Measurements from ENCODE around the gene KLK2.

GRCh38 chr19:50861496-50862286 lies 11.5 kb upstream of the KLK2 start:
- no peak for TF ChIP-seq CTCF (IDR thresholded peaks at IDR 0.05)
- no peak for TF ChIP-seq POLR2A (IDR thresholded peaks at IDR 0.05)
